ENCODE results near the gene GUCY1A2. TPM values are rescaled to one million over a fixed set of nuclear protein-coding genes. Genes with fewer than 3 reads are reported as not detected.
"Not testable (repeated sequence)": the region's sequence is repeated elsewhere in the genome, so short reads cannot be mapped to it uniquely, and the experiment has no call there.

The GUCY1A2 gene
- polyA plus RNA-seq (2012; ENCODE audit: missing spikeins), result 0.04 TPM

- peak; percentile 16 for DNase-seq (ENCODE audit: insufficient read length)
- TF ChIP-seq POLR2AphosphoS5 (IDR thresholded peaks at IDR 0.05; ENCODE audit: low read depth, low read length) (no peak), TAF1 (IDR thresholded peaks at IDR 0.05; ENCODE audit: borderline replicate concordance, low read depth, low read length) (no peak), POLR2A (IDR thresholded peaks at IDR 0.05; ENCODE audit: low read depth, low read length) (no peak)
- no peak for FAIRE-seq
Measured at GRCh38 chr11:107018219-107018901, at the start of gene GUCY1A2. Gene GUCY1A2, minus strand, starts transcription at chr11:107018476. Its CDS starts 421 bp downstream, at chr11:107018055.

- TF ChIP-seq TAF1 (IDR thresholded peaks at IDR 0.05; ENCODE audit: borderline replicate concordance, low read depth, low read length) (no peak), POLR2A (IDR thresholded peaks at IDR 0.05; ENCODE audit: low read depth, low read length) (no peak), POLR2AphosphoS5 (IDR thresholded peaks at IDR 0.05; ENCODE audit: low read depth, low read length) (no peak)
- DNase-seq (ENCODE audit: insufficient read length) (no peak), FAIRE-seq (no peak)
Measured at GRCh38 chr11:107054391-107054790, 36.1 kb upstream of the GUCY1A2 start.

GRCh38 chr11:107051332-107051731 is 33.1 kb upstream of the GUCY1A2 start:
- not testable (repeated sequence) for FAIRE-seq; DNase-seq (ENCODE audit: insufficient read length)

- FAIRE-seq; DNase-seq (ENCODE audit: insufficient read length): not testable (repeated sequence)
Measured at GRCh38 chr11:107050899-107051298, 32.6 kb upstream of the GUCY1A2 start.

GRCh38 chr11:107050121-107050520 is 31.8 kb upstream of the GUCY1A2 start:
- TF ChIP-seq POLR2A (IDR thresholded peaks at IDR 0.05; ENCODE audit: low read depth, low read length) (no peak), POLR2AphosphoS5 (IDR thresholded peaks at IDR 0.05; ENCODE audit: low read depth, low read length) (no peak), TAF1 (IDR thresholded peaks at IDR 0.05; ENCODE audit: borderline replicate concordance, low read depth, low read length) (no peak)
- DNase-seq (ENCODE audit: insufficient read length), result no peak
- no peak for FAIRE-seq

- DNase-seq (ENCODE audit: insufficient read length), result no peak
- no peak for TF ChIP-seq POLR2A (IDR thresholded peaks at IDR 0.05; ENCODE audit: low read depth, low read length)
- no peak for TF ChIP-seq POLR2AphosphoS5 (IDR thresholded peaks at IDR 0.05; ENCODE audit: low read depth, low read length)
- no peak for TF ChIP-seq TAF1 (IDR thresholded peaks at IDR 0.05; ENCODE audit: borderline replicate concordance, low read depth, low read length)
- no peak for FAIRE-seq
Measured at GRCh38 chr11:107044503-107044902, 26.2 kb upstream of the GUCY1A2 start.

GRCh38 chr11:107043242-107044006 is 25.1 kb upstream of the GUCY1A2 start:
- no peak for TF ChIP-seq POLR2AphosphoS5 (IDR thresholded peaks at IDR 0.05; ENCODE audit: low read depth, low read length)
- no peak for TF ChIP-seq TAF1 (IDR thresholded peaks at IDR 0.05; ENCODE audit: borderline replicate concordance, low read depth, low read length)
- no peak for TF ChIP-seq POLR2A (IDR thresholded peaks at IDR 0.05; ENCODE audit: low read depth, low read length)
- FAIRE-seq (peak; percentile 78), DNase-seq (ENCODE audit: insufficient read length) (no peak)

GRCh38 chr11:107042748-107043147 is 24.5 kb upstream of the GUCY1A2 start:
- TF ChIP-seq TAF1 (IDR thresholded peaks at IDR 0.05; ENCODE audit: borderline replicate concordance, low read depth, low read length) (no peak), POLR2AphosphoS5 (IDR thresholded peaks at IDR 0.05; ENCODE audit: low read depth, low read length) (no peak), POLR2A (IDR thresholded peaks at IDR 0.05; ENCODE audit: low read depth, low read length) (no peak)
- DNase-seq (ENCODE audit: insufficient read length), result no peak
- peak; percentile 91 for FAIRE-seq

GRCh38 chr11:107041088-107041444 is 22.8 kb upstream of the GUCY1A2 start:
- FAIRE-seq, result peak; percentile 90
- DNase-seq (ENCODE audit: insufficient read length), result no peak
- TF ChIP-seq POLR2AphosphoS5 (IDR thresholded peaks at IDR 0.05; ENCODE audit: low read depth, low read length) (no peak), POLR2A (IDR thresholded peaks at IDR 0.05; ENCODE audit: low read depth, low read length) (no peak), TAF1 (IDR thresholded peaks at IDR 0.05; ENCODE audit: borderline replicate concordance, low read depth, low read length) (no peak)

- TF ChIP-seq TAF1 (IDR thresholded peaks at IDR 0.05; ENCODE audit: borderline replicate concordance, low read depth, low read length) (no peak), POLR2AphosphoS5 (IDR thresholded peaks at IDR 0.05; ENCODE audit: low read depth, low read length) (no peak), POLR2A (IDR thresholded peaks at IDR 0.05; ENCODE audit: low read depth, low read length) (no peak)
- FAIRE-seq, result no peak
- DNase-seq (ENCODE audit: insufficient read length), result no peak
Measured at GRCh38 chr11:107040433-107041087, 22.3 kb upstream of the GUCY1A2 start.

GRCh38 chr11:107025673-107026072 is 7.4 kb upstream of the GUCY1A2 start:
- DNase-seq (ENCODE audit: insufficient read length) (no peak), FAIRE-seq (no peak)
- no peak for TF ChIP-seq POLR2AphosphoS5 (IDR thresholded peaks at IDR 0.05; ENCODE audit: low read depth, low read length)
- TF ChIP-seq POLR2A (IDR thresholded peaks at IDR 0.05; ENCODE audit: low read depth, low read length), result no peak
- no peak for TF ChIP-seq TAF1 (IDR thresholded peaks at IDR 0.05; ENCODE audit: borderline replicate concordance, low read depth, low read length)

- no peak for FAIRE-seq
- no peak for DNase-seq (ENCODE audit: insufficient read length)
- TF ChIP-seq POLR2A (IDR thresholded peaks at IDR 0.05; ENCODE audit: low read depth, low read length), result no peak
- no peak for TF ChIP-seq TAF1 (IDR thresholded peaks at IDR 0.05; ENCODE audit: borderline replicate concordance, low read depth, low read length)
- no peak for TF ChIP-seq POLR2AphosphoS5 (IDR thresholded peaks at IDR 0.05; ENCODE audit: low read depth, low read length)
Measured at GRCh38 chr11:107020594-107020993, 2.3 kb upstream of the GUCY1A2 start.
